H9 (cell line): Measurements from ENCODE around the gene NUP214. TPM values are rescaled to one million over a fixed set of nuclear protein-coding genes. Genes with fewer than 3 reads are reported as not detected.

Experiments used
- DNase-seq: peaks from one replicate; pipeline ENCODE4 v3.0.0-alpha.2; 2017
- H2AFZ ChIP-seq: one replicate; pipeline ENCODE4 v1.6.1; 2013; ENCODE audit warnings: mild to moderate bottlenecking, low read length, control low read depth, moderate library complexity
- H2AK5ac ChIP-seq: 2 replicates; pipeline ENCODE4 v1.6.1; 2013; ENCODE audit warnings: low read length, control low read depth, mixed read lengths; ENCODE audit not compliant: insufficient read length
- H2BK120ac ChIP-seq: one replicate; pipeline ENCODE4 v1.6.1; 2013; ENCODE audit warnings: low read depth, mild to moderate bottlenecking, low read length, control low read depth, inconsistent platforms; ENCODE audit not compliant: poor library complexity, severe bottlenecking
- H2BK12ac ChIP-seq: 2 replicates; pipeline ENCODE4 v1.6.1; 2013; ENCODE audit warnings: low read length, control low read depth, mixed read lengths, low read depth; ENCODE audit not compliant: insufficient read length
- H2BK15ac ChIP-seq: 2 replicates; pipeline ENCODE4 v1.6.1; 2013; ENCODE audit warnings: low read depth, low read length, control low read depth
- H2BK20ac ChIP-seq: one replicate; pipeline ENCODE4 v1.6.1; 2013; ENCODE audit warnings: low read depth, mild to moderate bottlenecking, low read length, control low read depth, inconsistent platforms; ENCODE audit not compliant: poor library complexity, severe bottlenecking
- H2BK5ac ChIP-seq: 2 replicates; pipeline ENCODE4 v1.6.1; 2013; ENCODE audit warnings: low read length, control low read depth, mixed read lengths; ENCODE audit not compliant: insufficient read length
- H3K14ac ChIP-seq: 2 replicates; pipeline ENCODE4 v1.6.1; 2013; ENCODE audit warnings: low read length, control low read depth; ENCODE audit not compliant: insufficient read depth
- H3K18ac ChIP-seq: 2 replicates; pipeline ENCODE4 v1.6.1; 2013; ENCODE audit warnings: low read depth, mild to moderate bottlenecking, mixed read lengths, low read length, control low read depth; ENCODE audit not compliant: insufficient read length
- H3K23ac ChIP-seq: 2 replicates; pipeline ENCODE4 v1.6.1; 2013; ENCODE audit warnings: low read length, control low read depth, mixed read lengths, low read depth; ENCODE audit not compliant: insufficient read length
- H3K23me2 ChIP-seq: 2 replicates; pipeline ENCODE4 v1.6.1; 2013; ENCODE audit warnings: low read depth, mild to moderate bottlenecking, mixed read lengths, low read length, control low read depth; ENCODE audit not compliant: insufficient read length, poor library complexity, severe bottlenecking
- H3K27ac ChIP-seq: 2 replicates; pipeline ENCODE4 v1.5.1; 2013; ENCODE audit warnings: low read length, control low read depth, mixed read lengths, low read depth; ENCODE audit not compliant: insufficient read length
- H3K27me3 ChIP-seq: 2 replicates; pipeline ENCODE4 v1.6.1; 2013; ENCODE audit warnings: low read length, control low read depth, inconsistent platforms; ENCODE audit not compliant: insufficient read depth
- H3K4ac ChIP-seq: 2 replicates; pipeline ENCODE4 v1.6.1; 2013; ENCODE audit warnings: low read depth, mild to moderate bottlenecking, control low read depth, inconsistent platforms, low read length, moderate library complexity
- H3K4me1 ChIP-seq: 2 replicates; pipeline ENCODE4 v1.6.1; 2013; ENCODE audit warnings: low read length, control low read depth, inconsistent platforms; ENCODE audit not compliant: insufficient read depth
- H3K4me2 ChIP-seq: 2 replicates; pipeline ENCODE4 v1.6.1; 2013; ENCODE audit warnings: low read length, control low read depth, mixed read lengths; ENCODE audit not compliant: insufficient read length, insufficient read depth
- H3K56ac ChIP-seq: 2 replicates; pipeline ENCODE4 v1.6.1; 2013; ENCODE audit warnings: low read depth, mild to moderate bottlenecking, mixed read lengths, low read length, control low read depth; ENCODE audit not compliant: insufficient read length
- H3K79me1 ChIP-seq: 2 replicates; pipeline ENCODE4 v1.6.1; 2013; ENCODE audit warnings: low read depth, mild to moderate bottlenecking, moderate library complexity, low read length, control low read depth, inconsistent platforms; ENCODE audit not compliant: insufficient read depth, poor library complexity, severe bottlenecking
- H3K79me2 ChIP-seq: 2 replicates; pipeline ENCODE4 v1.6.1; 2013; ENCODE audit warnings: low read length, control low read depth, inconsistent platforms; ENCODE audit not compliant: insufficient read depth
- H3K9ac ChIP-seq: 2 replicates; pipeline ENCODE4 v1.6.1; 2013; ENCODE audit warnings: low read length, control low read depth, mixed read lengths; ENCODE audit not compliant: insufficient read length; ENCODE audit errors: extremely low read depth
- H3K9me3 ChIP-seq: one replicate; pipeline ENCODE4 v1.6.1; 2013; ENCODE audit warnings: low read depth, low read length, inconsistent platforms; ENCODE audit not compliant: control insufficient read depth
- H3T11ph ChIP-seq: one replicate; pipeline ENCODE4 v1.6.1; 2013; ENCODE audit warnings: mild to moderate bottlenecking, low read length, control low read depth, inconsistent platforms
- H4K20me1 ChIP-seq: one replicate; pipeline ENCODE4 v1.6.1; 2013; ENCODE audit not compliant: control insufficient read depth, insufficient read length, insufficient read depth
- H4K5ac ChIP-seq: 2 replicates; pipeline ENCODE4 v1.6.1; 2013; ENCODE audit warnings: low read depth, mild to moderate bottlenecking, mixed read lengths, low read length, control low read depth; ENCODE audit not compliant: insufficient read length
- H4K8ac ChIP-seq: replicated peaks from 2 replicates; pipeline ENCODE4 v1.6.1; 2013; ENCODE audit warnings: low read length, control low read depth, mixed read lengths, low read depth; ENCODE audit not compliant: insufficient read length
- H4K91ac ChIP-seq: 2 replicates; pipeline ENCODE4 v1.6.1; 2013; ENCODE audit warnings: low read depth, mild to moderate bottlenecking, moderate library complexity, mixed read lengths, low read length, control low read depth; ENCODE audit not compliant: insufficient read length
- H3K27ac Mint-ChIP-seq, 3 experiments: 2 replicates in 2 of 3; 3 replicates in 1 of 3; pipeline ENCODE4 v1.8.0; 2020 to 2021; ENCODE audit warnings: mixed read lengths in 3 of 3, mild to moderate bottlenecking in 1 of 3, moderate library complexity in 1 of 3
- H3K27me3 Mint-ChIP-seq: 2 replicates; pipeline ENCODE4 v1.8.0; 2021; ENCODE audit warnings: low read depth, mild to moderate bottlenecking, moderate library complexity, mixed read lengths
- H3K36me3 Mint-ChIP-seq, 3 experiments: 2 replicates in 2 of 3; 3 replicates in 1 of 3; pipeline ENCODE4 v1.8.0; 2020 to 2021; ENCODE audit warnings: low read depth in 3 of 3, mixed read lengths in 3 of 3; ENCODE audit not compliant: insufficient read depth in 1 of 3
- H3K4me1 Mint-ChIP-seq, 2 experiments: 2 replicates each; pipeline ENCODE4 v1.8.0; 2020; ENCODE audit warnings: mixed read lengths in 2 of 2
- H3K4me3 Mint-ChIP-seq, 2 experiments: 2 replicates in 1 of 2; 3 replicates in 1 of 2; pipeline ENCODE4 v1.8.0; 2020 to 2021; ENCODE audit warnings: mild to moderate bottlenecking in 2 of 2, mixed read lengths in 2 of 2, moderate library complexity in 1 of 2
- H3K9me3 Mint-ChIP-seq, 2 experiments: 2 replicates in 1 of 2; 3 replicates in 1 of 2; pipeline ENCODE4 v1.8.0; 2020; ENCODE audit warnings: mild to moderate bottlenecking in 2 of 2, mixed read lengths in 2 of 2, moderate library complexity in 1 of 2
- WGBS: extraction: QIAGEN DNeasy Blood & Tissue Kit; methylation state at CpG from one replicate; pipeline ENCODE4 v1.1.7; 2013; ENCODE audit warnings: missing lambda C conversion rate, low lambda C conversion rate, mixed read lengths; ENCODE audit not compliant: insufficient read length; ENCODE audit errors: extremely low coverage; 5-methylcytosine and 5-hydroxymethylcytosine counted together
- total RNA-seq: library from RNA; stranded (reverse); gene quantifications from 2 replicates; pipeline ENCODE4 v1.2.1, GENCODE V29; 2021
- TF ChIP-seq, protein P1 (sequence below): fragments of 200-600 bp; sonication (generic); conservative IDR thresholded peaks from 3 replicates; pipeline ENCODE4 v1.8.0; 2021; ENCODE audit warnings: antibody characterized with exemption, mild to moderate bottlenecking

The NUP214 gene
- total RNA-seq, 1 experiment from 2014 or later, result 53.8 TPM

DNA sequence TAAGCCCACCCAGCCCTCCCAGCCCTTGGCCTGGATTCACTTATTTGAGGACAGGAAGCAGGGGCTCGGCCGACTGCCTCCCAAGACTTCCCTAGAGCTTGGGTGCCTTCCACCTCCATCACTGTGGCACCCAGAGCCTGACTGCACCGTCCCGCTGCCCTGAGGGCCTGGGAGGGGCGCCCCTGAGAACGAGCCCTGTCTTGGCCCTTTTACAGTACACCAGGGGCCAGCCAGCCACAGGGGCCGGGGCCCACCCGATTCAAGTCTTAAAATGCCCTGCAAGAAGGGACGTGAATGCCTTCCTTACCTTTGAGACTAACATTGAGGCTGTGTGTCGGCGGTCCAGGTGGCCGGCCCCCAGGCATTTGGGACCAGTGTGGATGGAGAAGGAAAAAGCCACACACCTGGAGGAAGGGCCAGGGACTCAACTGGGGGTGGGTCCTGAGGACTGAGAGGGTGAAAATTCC lies 134.1 kb downstream of the NUP214 start:
- H4K8ac ChIP-seq, result no peak overlapping the region
- H3K14ac ChIP-seq, result no peak overlapping the region
- TF ChIP-seq, protein P1, sequence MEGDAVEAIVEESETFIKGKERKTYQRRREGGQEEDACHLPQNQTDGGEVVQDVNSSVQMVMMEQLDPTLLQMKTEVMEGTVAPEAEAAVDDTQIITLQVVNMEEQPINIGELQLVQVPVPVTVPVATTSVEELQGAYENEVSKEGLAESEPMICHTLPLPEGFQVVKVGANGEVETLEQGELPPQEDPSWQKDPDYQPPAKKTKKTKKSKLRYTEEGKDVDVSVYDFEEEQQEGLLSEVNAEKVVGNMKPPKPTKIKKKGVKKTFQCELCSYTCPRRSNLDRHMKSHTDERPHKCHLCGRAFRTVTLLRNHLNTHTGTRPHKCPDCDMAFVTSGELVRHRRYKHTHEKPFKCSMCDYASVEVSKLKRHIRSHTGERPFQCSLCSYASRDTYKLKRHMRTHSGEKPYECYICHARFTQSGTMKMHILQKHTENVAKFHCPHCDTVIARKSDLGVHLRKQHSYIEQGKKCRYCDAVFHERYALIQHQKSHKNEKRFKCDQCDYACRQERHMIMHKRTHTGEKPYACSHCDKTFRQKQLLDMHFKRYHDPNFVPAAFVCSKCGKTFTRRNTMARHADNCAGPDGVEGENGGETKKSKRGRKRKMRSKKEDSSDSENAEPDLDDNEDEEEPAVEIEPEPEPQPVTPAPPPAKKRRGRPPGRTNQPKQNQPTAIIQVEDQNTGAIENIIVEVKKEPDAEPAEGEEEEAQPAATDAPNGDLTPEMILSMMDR, result no peak
- no peak overlapping the region for H2BK20ac ChIP-seq
- no peaks in the 10 kb centered on the region for H3K79me2 ChIP-seq
- Mint-ChIP-seq H3K27me3 (no peaks in the 10 kb centered on the region), H3K36me3 (peaks cover 0 to 4% (median 3%) of the 10 kb centered on the region in 3 experiments; a peak in 4 of 7 replicates), H3K27ac (no peak overlapping the region; a peak in 1 of 7 replicates), H3K9me3 (no peaks in the 10 kb centered on the region), H3K4me3 (0 out of 5 replicates have a peak overlapping the region, but pooled peaks of 1 of the 2 experiments have one; percentile 12), H3K4me1 (peaks cover 9 to 25% of the 10 kb centered on the region in 2 experiments)
- no peak overlapping the region for H3K56ac ChIP-seq
- no peak overlapping the region for H2AFZ ChIP-seq
- no peak overlapping the region for H3K4ac ChIP-seq
- no peak overlapping the region for H3T11ph ChIP-seq
- no peaks in the 10 kb centered on the region for H3K27me3 ChIP-seq
- H4K20me1 ChIP-seq, result no peaks in the 10 kb centered on the region
- no peaks in the 10 kb centered on the region; the same call in 1 of the 2 replicates for H3K4me1 ChIP-seq
- H3K79me1 ChIP-seq, result no peaks in the 10 kb centered on the region
- H2BK15ac ChIP-seq, result no peak overlapping the region
- H3K23me2 ChIP-seq, result peaks cover 5% of the 10 kb centered on the region
- no peaks in the 10 kb centered on the region for H3K9me3 ChIP-seq
- H3K27ac ChIP-seq, result no peak overlapping the region
- no peak overlapping the region for H3K9ac ChIP-seq
- WGBS, result no CpG with 5 or more reads among the region's 12 CpGs
- no peak overlapping the region for H3K23ac ChIP-seq
- no peak overlapping the region for H4K91ac ChIP-seq
- H3K4me2 ChIP-seq, result no peak overlapping the region
- DNase-seq, result no peak
- no peak overlapping the region for H2AK5ac ChIP-seq
- no peak overlapping the region for H2BK120ac ChIP-seq
- no peak overlapping the region for H3K18ac ChIP-seq
- no peak overlapping the region for H4K5ac ChIP-seq
- H2BK5ac ChIP-seq, result no peak overlapping the region
- no peak overlapping the region for H2BK12ac ChIP-seq
